ENCODE data around the gene ZNF445. TPM values are rescaled to one million over a fixed set of nuclear protein-coding genes. Genes with fewer than 3 reads are reported as not detected.
"Not testable (repeated sequence)": the region's sequence is repeated elsewhere in the genome, so short reads cannot be mapped to it uniquely, and the experiment has no call there.

Gene ZNF445
- total RNA-seq = 10 to 100 TPM; 12.2 to 13.4 TPM

DNA sequence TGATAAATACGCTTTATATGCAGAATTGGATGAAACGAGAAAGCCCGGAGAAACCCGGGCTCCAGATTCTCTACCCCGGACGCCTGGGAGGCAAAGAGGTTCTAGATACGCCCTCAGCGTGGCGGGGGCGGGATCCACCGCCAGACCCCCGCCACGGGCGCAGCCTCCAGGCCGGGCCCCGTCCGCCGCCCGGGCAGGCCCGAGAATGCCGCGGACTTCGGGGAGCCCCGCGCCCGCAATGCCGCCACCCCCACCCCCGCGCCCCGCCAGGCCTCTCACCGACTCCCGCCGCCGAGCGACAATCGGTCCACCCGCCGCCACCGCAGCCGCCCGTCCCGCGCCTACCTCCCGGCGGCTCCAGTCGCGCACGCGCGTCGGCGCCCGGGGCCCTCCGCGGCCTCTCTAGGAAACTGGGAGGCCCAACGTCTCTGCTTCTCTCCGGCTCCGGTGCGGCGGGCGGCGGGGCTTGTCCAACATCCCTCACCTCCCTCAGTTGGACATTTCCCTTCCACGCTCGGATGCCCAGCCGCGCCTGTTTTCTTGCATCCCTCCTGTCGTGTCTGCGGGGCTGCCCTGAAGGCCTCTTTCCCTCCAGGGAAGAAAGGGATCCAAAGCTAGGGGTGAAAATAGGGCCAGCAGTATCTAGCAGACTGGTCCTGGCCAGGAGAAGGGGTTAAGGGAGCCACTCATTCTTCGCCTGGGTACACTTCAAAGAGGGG, at the start of gene ZNF445:
ZNF445 (minus strand) TSS at position 359 of the 719 bp plus-strand sequence. CDS start 22,121 bp downstream, outside the sequence.
- H3K4me1 Mint-ChIP-seq = peaks cover 27% of the 10 kb centered on the region
- peak; percentile 82 for DNase-seq
- peak within 1 kb of the TSS; percentile 88 for H3K4me3 Mint-ChIP-seq
- H3K27ac Mint-ChIP-seq = peak within 1 kb of the TSS; percentile 83
- no peaks in the 10 kb centered on the region for H3K9me3 Mint-ChIP-seq
- no peaks in the 10 kb centered on the region for H3K27me3 Mint-ChIP-seq
- peaks cover 4% of the 10 kb centered on the region for H3K36me3 Mint-ChIP-seq

DNA sequence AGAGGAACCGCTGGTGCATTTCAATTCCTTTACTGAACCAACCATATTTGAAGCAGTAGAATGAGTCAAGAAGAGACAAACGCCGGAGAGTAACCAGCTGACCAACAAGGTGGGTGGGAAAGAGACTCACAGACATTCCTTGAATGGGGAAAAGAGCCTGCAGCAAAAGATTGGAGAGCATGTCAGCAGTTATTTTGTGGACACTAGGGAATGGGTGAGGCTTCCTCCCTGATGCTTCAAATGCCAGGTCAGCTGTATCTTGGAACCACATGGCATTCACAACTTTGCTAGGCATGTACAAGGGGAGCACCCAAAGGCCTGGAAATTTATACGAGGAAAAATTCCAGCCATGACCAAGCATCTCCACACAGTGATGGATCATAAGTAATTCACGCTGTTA, 47.6 kb upstream of the ZNF445 start:
- peaks cover 29% of the 10 kb centered on the region for H3K27me3 Mint-ChIP-seq
- no peaks in the 10 kb centered on the region for H3K36me3 Mint-ChIP-seq
- H3K27ac Mint-ChIP-seq = no peak overlapping the region
- no peak for DNase-seq
- H3K4me3 Mint-ChIP-seq = no peak overlapping the region
- no peaks in the 10 kb centered on the region for H3K4me1 Mint-ChIP-seq
- no peaks in the 10 kb centered on the region for H3K9me3 Mint-ChIP-seq

DNA sequence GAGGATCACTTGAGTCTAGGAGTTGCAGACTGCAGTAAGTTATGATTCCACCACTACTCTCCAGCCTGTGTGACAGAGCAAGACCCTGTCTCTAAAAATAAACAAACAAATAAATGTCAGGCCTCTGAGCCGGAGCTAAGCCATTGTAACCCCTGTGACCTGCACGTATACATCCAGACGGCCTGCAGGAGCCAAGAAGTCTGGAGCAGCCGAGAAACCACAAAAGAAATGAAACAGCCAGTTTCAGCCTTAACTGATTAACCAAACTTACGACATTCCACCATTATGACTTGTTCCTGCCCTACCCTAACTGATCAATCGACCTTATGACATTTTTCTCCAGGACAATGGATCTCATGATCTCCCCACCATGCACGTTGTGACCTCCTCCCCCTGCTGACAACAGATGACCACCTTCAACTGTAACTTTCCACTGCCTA, 45.0 kb upstream of the ZNF445 start:
- H3K36me3 Mint-ChIP-seq = no peaks in the 10 kb centered on the region
- H3K27ac Mint-ChIP-seq = no peak overlapping the region
- no peak overlapping the region for H3K4me3 Mint-ChIP-seq
- H3K27me3 Mint-ChIP-seq = peaks cover 32% of the 10 kb centered on the region
- H3K4me1 Mint-ChIP-seq = peaks cover 6% of the 10 kb centered on the region
- DNase-seq = no peak
- no peaks in the 10 kb centered on the region for H3K9me3 Mint-ChIP-seq

DNA sequence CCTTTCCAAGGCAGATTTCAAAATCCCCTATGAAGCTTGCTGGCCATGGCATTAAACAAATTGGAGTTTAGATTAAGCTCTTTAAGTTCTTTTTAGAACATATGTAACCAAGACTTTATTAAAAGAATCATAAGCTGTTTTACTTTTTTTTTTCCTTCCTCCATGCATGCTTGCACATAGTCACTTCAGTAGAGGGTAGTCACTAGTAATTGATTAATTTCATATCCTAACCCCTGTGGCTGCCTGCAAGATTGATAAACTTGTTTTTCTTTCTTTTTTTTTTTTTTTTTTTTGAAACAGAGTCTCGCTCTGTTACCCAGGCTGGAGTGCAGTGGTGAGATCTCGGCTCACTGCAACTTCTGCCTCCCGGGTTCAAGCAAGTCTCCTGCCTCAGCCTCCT, 44.3 kb upstream of the ZNF445 start:
- Mint-ChIP-seq H3K27me3 (peaks cover 32% of the 10 kb centered on the region), H3K4me1 (peaks cover 6% of the 10 kb centered on the region), H3K4me3 (no peak overlapping the region), H3K36me3 (no peaks in the 10 kb centered on the region), H3K27ac (no peak overlapping the region), H3K9me3 (no peaks in the 10 kb centered on the region)
- no peak for DNase-seq

DNA sequence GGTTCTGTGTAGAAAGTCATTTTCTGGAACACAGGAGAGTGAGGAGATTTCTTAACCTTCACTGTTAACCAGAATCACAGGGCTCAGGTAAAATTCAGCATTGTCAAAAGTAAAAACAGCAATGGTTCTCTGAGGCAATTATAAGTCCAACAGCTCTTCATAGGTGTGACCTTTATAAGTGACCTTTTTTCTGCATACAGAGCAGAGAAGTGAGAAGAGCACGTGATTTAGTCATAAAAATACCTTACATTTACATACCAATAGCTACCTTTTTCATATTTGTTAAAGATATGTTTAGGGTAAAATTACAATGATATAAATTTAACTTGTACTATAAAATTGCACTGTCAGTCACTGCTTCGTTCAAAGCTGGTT, 41.3 kb upstream of the ZNF445 start:
- H3K27me3 Mint-ChIP-seq = peaks cover 28% of the 10 kb centered on the region
- no peak overlapping the region for H3K4me3 Mint-ChIP-seq
- no peak for DNase-seq
- H3K4me1 Mint-ChIP-seq = peaks cover 6% of the 10 kb centered on the region
- no peaks in the 10 kb centered on the region for H3K9me3 Mint-ChIP-seq
- no peaks in the 10 kb centered on the region for H3K36me3 Mint-ChIP-seq
- H3K27ac Mint-ChIP-seq = no peak overlapping the region

DNA sequence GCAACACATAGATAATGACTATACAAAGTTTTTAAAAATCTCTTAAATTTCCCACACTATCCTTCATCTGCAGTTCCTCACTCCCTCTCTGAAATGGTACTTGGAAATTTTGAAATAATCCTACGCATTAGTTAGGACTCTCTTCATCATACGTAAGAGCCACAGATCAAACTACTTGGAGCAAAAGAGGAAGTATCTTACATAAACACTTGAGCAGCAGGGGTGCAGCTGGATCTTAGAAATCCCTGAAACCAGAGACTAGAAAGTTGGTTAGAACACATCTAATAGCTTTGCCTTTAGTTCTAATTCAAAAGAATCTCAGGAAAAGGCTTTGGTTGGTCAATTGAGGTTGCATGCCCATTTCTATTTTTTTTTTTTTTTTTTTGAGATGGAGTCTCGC, 38.8 kb upstream of the ZNF445 start:
- H3K27ac Mint-ChIP-seq = no peak overlapping the region
- H3K4me3 Mint-ChIP-seq = no peak overlapping the region
- peaks cover 15% of the 10 kb centered on the region for H3K27me3 Mint-ChIP-seq
- DNase-seq = no peak
- peaks cover 9% of the 10 kb centered on the region for H3K4me1 Mint-ChIP-seq
- no peaks in the 10 kb centered on the region for H3K9me3 Mint-ChIP-seq
- H3K36me3 Mint-ChIP-seq = no peaks in the 10 kb centered on the region

DNA sequence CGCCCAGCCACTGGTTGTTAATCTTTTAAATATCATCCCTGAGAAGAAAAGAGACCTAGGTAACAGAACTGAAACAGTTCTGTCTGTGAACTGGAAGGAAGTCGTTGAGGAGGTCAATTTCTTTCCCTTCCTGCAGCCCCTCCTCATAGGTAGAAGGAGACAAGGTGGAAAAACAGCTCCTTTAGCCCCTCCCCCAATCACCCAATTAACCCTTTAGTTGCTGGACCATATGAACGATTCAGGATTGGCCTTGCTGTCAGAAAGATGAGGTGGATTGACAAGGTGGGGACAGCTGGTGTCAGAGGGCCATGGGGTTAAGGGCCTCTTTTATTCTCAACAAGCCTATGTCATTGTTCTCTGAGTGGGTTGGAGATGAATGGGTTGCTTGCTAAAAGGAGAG, 36.0 kb upstream of the ZNF445 start:
- H3K9me3 Mint-ChIP-seq = no peaks in the 10 kb centered on the region
- no peak overlapping the region for H3K4me3 Mint-ChIP-seq
- no peak overlapping the region for H3K27ac Mint-ChIP-seq
- DNase-seq = no peak
- peaks cover 17% of the 10 kb centered on the region for H3K4me1 Mint-ChIP-seq
- H3K36me3 Mint-ChIP-seq = no peaks in the 10 kb centered on the region
- peaks cover 3% of the 10 kb centered on the region for H3K27me3 Mint-ChIP-seq

DNA sequence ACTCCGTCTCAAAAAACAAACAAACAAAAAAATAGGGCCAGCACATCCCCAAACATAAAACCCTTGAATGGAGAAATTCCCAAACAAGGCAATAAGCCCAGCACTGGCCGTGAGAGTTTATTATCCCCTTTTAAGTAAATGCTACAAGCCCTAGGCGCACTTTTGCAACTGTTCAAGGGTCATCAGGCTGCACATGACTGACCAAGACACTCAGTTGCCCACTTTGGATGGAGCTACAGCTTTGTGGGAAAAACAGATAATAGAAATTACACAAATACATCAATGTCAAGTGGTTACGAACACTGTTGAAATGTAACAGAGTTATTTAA, 33.7 kb upstream of the ZNF445 start:
- H3K27ac Mint-ChIP-seq = peak overlapping the region; percentile 94
- no peak for DNase-seq
- peaks cover 22% of the 10 kb centered on the region for H3K4me1 Mint-ChIP-seq
- H3K27me3 Mint-ChIP-seq = no peaks in the 10 kb centered on the region
- peak overlapping the region; percentile 93 for H3K4me3 Mint-ChIP-seq
- peaks cover 17% of the 10 kb centered on the region for H3K36me3 Mint-ChIP-seq
- H3K9me3 Mint-ChIP-seq = peaks cover 5% of the 10 kb centered on the region

DNA sequence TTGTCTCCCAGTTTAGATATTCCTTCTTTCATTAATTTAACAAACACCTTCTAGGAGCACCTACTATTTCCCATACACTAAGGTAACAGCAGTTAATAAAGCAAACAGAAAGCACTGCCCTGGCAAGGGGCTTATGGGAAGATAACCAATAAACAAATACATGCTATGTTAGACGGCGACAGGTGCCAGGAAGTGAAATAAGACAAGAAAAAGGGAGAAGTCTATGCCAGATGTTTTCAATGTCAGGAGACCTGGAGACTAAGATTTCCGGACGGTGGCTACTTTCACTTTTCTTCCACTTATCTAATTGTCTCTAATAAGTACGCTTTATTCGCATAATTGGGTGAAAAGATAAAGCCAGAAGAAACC, 32.5 kb upstream of the ZNF445 start:
- H3K27me3 Mint-ChIP-seq = no peaks in the 10 kb centered on the region
- H3K9me3 Mint-ChIP-seq = peaks cover 14% of the 10 kb centered on the region
- peak overlapping the region; percentile 93 for H3K4me3 Mint-ChIP-seq
- H3K27ac Mint-ChIP-seq = peak overlapping the region; percentile 66
- no peak for DNase-seq
- H3K4me1 Mint-ChIP-seq = peaks cover 22% of the 10 kb centered on the region
- peaks cover 29% of the 10 kb centered on the region for H3K36me3 Mint-ChIP-seq

DNA sequence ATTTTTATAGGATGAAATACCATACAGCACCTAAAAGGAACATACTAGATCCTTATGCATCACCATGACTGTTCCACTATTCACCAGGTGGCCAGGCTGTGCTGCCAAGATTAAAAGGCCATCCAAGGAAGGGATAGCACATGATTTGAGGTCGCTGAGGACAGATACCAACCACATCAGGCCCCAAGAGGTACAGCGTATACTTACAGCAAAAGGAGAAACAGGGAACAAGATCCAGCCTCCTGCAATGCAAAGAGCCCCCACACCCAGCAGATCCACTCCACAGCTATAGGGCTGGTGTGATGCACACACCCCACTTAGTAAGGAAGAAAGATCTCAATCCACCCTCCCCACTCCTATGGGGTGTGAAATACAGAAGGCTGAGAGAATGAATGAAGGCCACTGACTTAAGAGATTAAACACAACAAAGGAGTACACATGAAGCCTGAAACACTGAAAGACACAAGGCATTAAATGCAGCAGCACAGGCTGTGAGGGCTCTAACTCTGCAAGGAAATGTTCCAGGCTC, 32.0 kb upstream of the ZNF445 start:
- peaks cover 14% of the 10 kb centered on the region for H3K9me3 Mint-ChIP-seq
- no peaks in the 10 kb centered on the region for H3K27me3 Mint-ChIP-seq
- H3K27ac Mint-ChIP-seq = peak overlapping the region; percentile 66
- H3K4me3 Mint-ChIP-seq = peak overlapping the region; percentile 93
- peaks cover 31% of the 10 kb centered on the region for H3K36me3 Mint-ChIP-seq
- peaks cover 22% of the 10 kb centered on the region for H3K4me1 Mint-ChIP-seq
- DNase-seq = no peak

DNA sequence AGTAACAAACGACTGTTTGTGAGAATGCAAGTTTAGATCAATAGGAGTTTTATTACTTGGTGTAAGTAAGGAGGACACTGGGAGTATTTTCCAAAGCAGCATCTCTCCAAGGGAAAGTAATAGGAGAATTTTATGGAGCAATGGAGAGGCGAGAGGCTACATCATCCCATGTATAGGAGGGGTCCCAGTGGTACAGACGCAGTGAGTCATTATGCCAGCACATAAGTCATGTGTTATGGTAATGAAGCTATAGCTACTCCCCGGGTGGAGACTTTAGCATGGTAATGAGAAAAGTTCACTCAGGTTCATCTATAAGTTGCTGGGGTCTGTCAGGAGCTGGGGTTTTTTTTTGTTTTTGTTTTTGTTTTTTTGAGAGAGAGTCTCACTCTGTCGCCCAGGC, 29.5 kb upstream of the ZNF445 start:
- H3K9me3 Mint-ChIP-seq = peaks cover 26% of the 10 kb centered on the region
- no peaks in the 10 kb centered on the region for H3K27me3 Mint-ChIP-seq
- no peak for DNase-seq
- H3K4me1 Mint-ChIP-seq = peaks cover 22% of the 10 kb centered on the region
- no peak overlapping the region for H3K27ac Mint-ChIP-seq
- peaks cover 51% of the 10 kb centered on the region for H3K36me3 Mint-ChIP-seq
- H3K4me3 Mint-ChIP-seq = no peak overlapping the region

DNA sequence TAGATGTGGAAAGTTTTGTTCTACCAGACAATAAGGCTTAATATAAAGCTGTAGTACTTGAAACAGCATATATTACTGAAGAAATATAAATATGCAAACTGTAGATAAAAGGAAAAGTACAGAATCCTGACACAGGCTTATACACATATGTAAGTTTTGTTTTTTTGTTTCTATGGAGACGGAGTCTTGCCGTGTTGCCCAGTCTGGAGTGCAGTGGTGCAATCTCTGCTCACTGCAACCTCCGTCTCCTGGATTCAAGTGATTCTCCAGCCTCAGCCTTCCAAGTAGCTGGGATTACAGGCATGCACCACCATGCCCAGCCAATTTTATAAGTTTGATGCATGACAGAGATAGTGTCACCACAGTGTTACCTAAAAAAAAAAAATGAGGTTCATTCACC, 29.1 kb upstream of the ZNF445 start:
- peaks cover 55% of the 10 kb centered on the region for H3K36me3 Mint-ChIP-seq
- no peak for DNase-seq
- H3K27me3 Mint-ChIP-seq = no peaks in the 10 kb centered on the region
- H3K27ac Mint-ChIP-seq = no peak overlapping the region
- no peak overlapping the region for H3K4me3 Mint-ChIP-seq
- H3K9me3 Mint-ChIP-seq = peaks cover 29% of the 10 kb centered on the region
- H3K4me1 Mint-ChIP-seq = peaks cover 21% of the 10 kb centered on the region

DNA sequence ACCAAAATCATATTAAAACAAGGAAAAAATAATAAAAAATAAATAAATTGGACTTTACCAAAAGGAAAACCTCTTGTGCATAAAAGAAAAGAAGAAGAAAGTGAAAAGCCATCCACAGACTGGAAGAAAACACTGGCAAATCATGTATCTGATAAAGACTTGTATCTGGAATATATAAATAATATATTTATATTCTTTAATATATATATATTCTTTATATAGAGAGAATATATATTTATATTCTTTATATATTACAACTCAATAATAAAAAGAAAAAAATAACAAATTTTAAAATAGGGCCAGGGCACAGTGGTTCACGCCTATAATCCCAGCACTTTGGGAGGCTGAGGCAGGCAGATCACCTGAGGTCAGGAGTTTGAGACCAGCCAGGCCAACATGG, 27.1 kb upstream of the ZNF445 start:
- Mint-ChIP-seq H3K4me1 (peaks cover 18% of the 10 kb centered on the region), H3K27me3 (no peaks in the 10 kb centered on the region), H3K9me3 (peaks cover 44% of the 10 kb centered on the region), H3K4me3 (no peak overlapping the region), H3K27ac (no peak overlapping the region), H3K36me3 (peaks cover 75% of the 10 kb centered on the region)
- no peak for DNase-seq

DNA sequence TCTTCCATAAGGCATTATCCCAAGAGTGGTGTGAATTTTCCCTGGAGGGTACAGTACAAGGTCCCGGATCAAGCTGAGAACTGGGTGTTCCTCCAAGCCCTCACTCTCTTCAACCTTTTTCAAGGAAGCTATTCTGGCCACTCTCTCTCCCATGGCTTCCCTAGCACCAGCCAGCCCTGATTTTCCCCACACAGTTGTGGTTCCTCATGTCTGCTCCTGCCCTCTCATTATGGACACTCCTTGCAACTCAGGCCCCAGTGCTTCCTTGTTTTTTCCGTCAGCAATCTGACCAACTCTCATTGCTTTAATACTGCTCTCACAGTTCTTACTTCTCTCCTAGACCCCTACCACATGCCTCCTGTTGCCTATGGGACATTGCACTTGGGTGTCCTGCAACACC, 25.7 kb upstream of the ZNF445 start:
- Mint-ChIP-seq H3K9me3 (peaks cover 57% of the 10 kb centered on the region), H3K36me3 (peaks cover 86% of the 10 kb centered on the region)
- not testable (repeated sequence) for H3K4me3 Mint-ChIP-seq, DNase-seq, H3K27ac Mint-ChIP-seq, H3K4me1 Mint-ChIP-seq, H3K27me3 Mint-ChIP-seq

DNA sequence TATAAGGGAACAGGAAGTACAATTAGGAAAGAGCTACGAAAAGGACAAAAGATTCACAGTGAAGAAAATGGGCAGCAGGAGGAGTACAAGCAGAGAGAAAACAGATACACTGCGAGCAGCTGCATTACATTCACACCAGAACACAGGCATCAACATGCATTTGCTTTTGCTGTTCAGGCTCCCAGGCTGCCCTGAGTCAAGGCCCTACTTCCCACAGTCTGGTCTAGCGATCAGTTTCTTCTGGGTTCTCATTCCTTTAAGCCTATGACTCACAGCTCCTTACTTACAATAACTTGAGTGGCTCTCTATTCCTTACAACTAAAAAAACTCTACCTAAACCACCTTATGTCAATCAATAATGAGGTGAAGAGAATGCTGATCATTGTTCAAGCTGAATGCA, 24.5 kb upstream of the ZNF445 start:
- peaks cover 67% of the 10 kb centered on the region for H3K9me3 Mint-ChIP-seq
- H3K27ac Mint-ChIP-seq = no peak overlapping the region
- H3K27me3 Mint-ChIP-seq = no peaks in the 10 kb centered on the region
- H3K4me1 Mint-ChIP-seq = peaks cover 3% of the 10 kb centered on the region
- H3K4me3 Mint-ChIP-seq = no peak overlapping the region
- no peak for DNase-seq
- peaks cover 91% of the 10 kb centered on the region for H3K36me3 Mint-ChIP-seq

DNA sequence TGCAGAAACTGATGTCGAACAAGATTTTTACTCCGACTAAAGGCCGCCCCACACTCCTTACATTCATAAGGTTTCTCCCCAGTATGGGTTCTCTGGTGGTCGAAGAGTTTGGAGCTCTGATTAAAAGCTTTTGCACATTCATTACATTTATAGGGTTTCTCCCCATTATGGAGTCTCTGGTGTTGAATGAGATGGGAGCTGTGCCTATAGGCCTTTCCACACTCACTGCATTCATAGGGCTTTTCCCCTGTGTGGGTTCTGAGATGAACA, 22.4 kb upstream of the ZNF445 start:
- H3K27ac Mint-ChIP-seq, H3K4me3 Mint-ChIP-seq, H3K27me3 Mint-ChIP-seq, DNase-seq, H3K4me1 Mint-ChIP-seq: not testable (repeated sequence)
- H3K9me3 Mint-ChIP-seq = peaks cover 59% of the 10 kb centered on the region
- peaks cover 87% of the 10 kb centered on the region for H3K36me3 Mint-ChIP-seq
